ENCODE results near the gene KRT13.

DNA sequence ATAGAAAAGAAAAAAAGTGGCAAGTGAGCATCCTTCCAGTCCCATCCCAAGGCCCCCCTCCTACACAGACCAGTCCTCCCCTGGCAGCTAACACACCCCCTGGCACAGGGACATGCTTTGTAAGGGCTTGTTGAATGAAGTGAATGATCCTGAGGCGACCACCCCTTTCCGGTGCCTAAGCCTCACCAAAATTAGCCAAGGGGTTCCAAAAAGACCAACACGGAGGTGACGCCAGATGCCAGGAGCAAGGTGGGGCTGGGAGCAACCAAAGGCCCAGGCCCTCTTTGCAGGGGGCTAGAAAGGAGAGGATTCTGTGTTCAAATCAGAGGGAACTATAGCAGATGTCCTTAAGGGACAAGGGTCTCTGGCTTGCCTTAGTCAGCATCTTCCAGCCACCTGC, 30.0 kb downstream of the KRT13 start:
- TF ChIP-seq, protein P1, sequence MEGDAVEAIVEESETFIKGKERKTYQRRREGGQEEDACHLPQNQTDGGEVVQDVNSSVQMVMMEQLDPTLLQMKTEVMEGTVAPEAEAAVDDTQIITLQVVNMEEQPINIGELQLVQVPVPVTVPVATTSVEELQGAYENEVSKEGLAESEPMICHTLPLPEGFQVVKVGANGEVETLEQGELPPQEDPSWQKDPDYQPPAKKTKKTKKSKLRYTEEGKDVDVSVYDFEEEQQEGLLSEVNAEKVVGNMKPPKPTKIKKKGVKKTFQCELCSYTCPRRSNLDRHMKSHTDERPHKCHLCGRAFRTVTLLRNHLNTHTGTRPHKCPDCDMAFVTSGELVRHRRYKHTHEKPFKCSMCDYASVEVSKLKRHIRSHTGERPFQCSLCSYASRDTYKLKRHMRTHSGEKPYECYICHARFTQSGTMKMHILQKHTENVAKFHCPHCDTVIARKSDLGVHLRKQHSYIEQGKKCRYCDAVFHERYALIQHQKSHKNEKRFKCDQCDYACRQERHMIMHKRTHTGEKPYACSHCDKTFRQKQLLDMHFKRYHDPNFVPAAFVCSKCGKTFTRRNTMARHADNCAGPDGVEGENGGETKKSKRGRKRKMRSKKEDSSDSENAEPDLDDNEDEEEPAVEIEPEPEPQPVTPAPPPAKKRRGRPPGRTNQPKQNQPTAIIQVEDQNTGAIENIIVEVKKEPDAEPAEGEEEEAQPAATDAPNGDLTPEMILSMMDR (IDR thresholded peaks at IDR 0.05; ENCODE audit: insufficient read depth, low read length) = no peak
- TF ChIP-seq POLR2AphosphoS5 (IDR thresholded peaks at IDR 0.05; ENCODE audit: low read depth) (no peak), GABPA (IDR thresholded peaks at IDR 0.05; ENCODE audit: low read depth) (no peak), REST (IDR thresholded peaks at IDR 0.05; ENCODE audit: insufficient replicate concordance, low read depth) (no peak)
